ENCODE results near the gene KLC4.

Gene KLC4

DNA sequence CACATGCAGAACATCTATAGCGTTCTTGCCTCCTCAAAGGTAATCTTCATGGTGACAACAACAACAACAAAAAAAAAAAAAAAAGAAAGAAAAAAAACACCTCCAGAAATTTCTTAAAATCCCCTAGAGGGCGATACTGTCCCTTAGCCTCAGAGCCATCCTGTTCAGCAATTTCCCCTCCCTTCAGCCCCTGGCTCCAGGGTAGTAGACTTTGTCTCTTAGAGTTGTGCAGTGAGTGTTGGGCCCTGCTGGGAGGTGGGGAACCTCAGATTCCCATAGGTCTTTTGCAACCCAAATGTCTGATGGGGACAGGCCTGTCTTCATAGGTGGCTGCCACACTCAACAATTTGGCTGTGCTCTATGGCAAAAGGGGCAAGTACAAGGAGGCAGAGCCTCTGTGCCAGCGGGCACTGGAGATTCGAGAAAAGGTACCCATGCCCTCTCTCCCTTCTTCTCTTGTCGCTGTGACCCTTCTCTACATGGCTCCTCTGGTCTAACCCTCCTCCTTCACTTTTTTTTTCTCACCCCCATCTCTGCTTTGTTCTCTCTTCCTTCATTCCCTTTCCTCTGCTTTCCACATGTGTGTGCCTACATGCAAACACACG, 10.7 kb downstream of the KLC4 start:
- TF ChIP-seq, protein P1, sequence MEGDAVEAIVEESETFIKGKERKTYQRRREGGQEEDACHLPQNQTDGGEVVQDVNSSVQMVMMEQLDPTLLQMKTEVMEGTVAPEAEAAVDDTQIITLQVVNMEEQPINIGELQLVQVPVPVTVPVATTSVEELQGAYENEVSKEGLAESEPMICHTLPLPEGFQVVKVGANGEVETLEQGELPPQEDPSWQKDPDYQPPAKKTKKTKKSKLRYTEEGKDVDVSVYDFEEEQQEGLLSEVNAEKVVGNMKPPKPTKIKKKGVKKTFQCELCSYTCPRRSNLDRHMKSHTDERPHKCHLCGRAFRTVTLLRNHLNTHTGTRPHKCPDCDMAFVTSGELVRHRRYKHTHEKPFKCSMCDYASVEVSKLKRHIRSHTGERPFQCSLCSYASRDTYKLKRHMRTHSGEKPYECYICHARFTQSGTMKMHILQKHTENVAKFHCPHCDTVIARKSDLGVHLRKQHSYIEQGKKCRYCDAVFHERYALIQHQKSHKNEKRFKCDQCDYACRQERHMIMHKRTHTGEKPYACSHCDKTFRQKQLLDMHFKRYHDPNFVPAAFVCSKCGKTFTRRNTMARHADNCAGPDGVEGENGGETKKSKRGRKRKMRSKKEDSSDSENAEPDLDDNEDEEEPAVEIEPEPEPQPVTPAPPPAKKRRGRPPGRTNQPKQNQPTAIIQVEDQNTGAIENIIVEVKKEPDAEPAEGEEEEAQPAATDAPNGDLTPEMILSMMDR (conservative IDR thresholded peaks at IDR 0.05; ENCODE audit: low read depth), result peak; percentile 63
- POLR2A ChIA-PET (ENCODE audit: low non-redundant PET), result no interaction called here
- H3K27ac ChIP-seq, result 0 out of 2 replicates have a peak overlapping the region, but pooled peaks have one; percentile 7
- peak; percentile 63 for DNase-seq (ENCODE audit: low spot score)
- CTCF ChIA-PET, result interaction anchor here (0.6 to 1.5 kb wide), 3 partner anchors 12 to 60 kb away, joined by 3 to 13 read pairs (median 5); no protein-coding TSS in a partner anchor

GRCh38 chr6:43074847-43075669, 15.6 kb downstream of the KLC4 start:
- TF ChIP-seq, protein P1 (conservative IDR thresholded peaks at IDR 0.05; ENCODE audit: low read depth), result no peak
- DNase-seq (ENCODE audit: low spot score), result no peak
- ChIA-PET POLR2A (ENCODE audit: low non-redundant PET) (no interaction called here), CTCF (interaction anchor here (0.7 to 2.6 kb wide), 2 partner anchors 41 to 68 kb away, joined by 4 to 14 read pairs; no protein-coding TSS in a partner anchor)
- peak overlapping the region; percentile 83 for H3K27ac ChIP-seq

DNA sequence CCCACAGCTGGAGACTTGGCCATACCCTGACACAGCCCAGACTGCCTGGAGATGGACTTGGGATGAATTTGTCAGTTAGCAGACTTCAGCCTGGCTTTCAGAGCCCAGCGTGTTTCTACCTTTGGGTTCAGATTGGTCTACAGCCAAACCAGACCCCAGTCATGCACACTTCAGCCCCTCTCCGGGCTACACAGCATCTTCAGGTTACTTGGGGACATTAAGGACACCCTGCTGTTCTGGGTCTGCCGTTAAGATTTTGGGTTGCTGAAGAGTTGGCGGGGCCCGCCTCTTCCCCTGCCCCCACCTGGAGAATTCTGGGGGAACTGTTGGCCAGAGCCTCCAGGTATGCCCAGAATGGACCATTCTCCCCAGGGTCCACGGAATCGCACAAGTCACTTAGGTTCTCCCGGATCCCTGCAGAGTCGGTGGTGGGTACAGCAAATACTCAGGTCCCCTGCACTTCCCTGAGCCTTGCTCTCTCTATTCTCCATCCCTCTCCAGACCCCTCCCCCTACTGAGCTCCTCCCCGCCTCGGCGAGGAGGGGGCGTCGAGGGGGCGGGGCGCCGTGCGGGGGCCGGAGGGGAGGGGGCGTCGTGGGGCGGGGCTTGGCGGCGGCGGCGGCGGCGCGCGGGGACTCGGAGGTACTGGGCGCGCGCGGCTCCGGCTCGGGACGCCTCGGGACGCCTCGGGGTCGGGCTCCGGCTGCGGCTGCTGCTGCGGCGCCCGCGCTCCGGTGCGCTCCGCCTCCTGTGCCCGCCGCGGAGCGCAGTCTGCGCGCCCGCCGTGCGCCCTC, 16.4 kb downstream of the KLC4 start, which contains the start of gene PTK7:
TSS of gene PTK7 (plus strand) at position 645 of the 794 bp plus-strand sequence. CDS start 175 bp downstream, outside the sequence.
- TF ChIP-seq, protein P1 (conservative IDR thresholded peaks at IDR 0.05; ENCODE audit: low read depth), result no peak
- POLR2A ChIA-PET (ENCODE audit: low non-redundant PET), result interaction anchor here (0.5 to 1.1 kb wide), 3 partner anchors 15 to 654 kb away, joined by 3 to 5 read pairs (median 3); partner anchors contain the start of genes KLC4 and MRPL2
- H3K27ac ChIP-seq, result peak within 1 kb of the TSS; percentile 83
- no peak for DNase-seq (ENCODE audit: low spot score)
- CTCF ChIA-PET, result interaction anchor here (0.6 to 2.6 kb wide), 5 partner anchors 40 to 374 kb away, joined by 3 to 14 read pairs (median 4); no protein-coding TSS in a partner anchor

DNA sequence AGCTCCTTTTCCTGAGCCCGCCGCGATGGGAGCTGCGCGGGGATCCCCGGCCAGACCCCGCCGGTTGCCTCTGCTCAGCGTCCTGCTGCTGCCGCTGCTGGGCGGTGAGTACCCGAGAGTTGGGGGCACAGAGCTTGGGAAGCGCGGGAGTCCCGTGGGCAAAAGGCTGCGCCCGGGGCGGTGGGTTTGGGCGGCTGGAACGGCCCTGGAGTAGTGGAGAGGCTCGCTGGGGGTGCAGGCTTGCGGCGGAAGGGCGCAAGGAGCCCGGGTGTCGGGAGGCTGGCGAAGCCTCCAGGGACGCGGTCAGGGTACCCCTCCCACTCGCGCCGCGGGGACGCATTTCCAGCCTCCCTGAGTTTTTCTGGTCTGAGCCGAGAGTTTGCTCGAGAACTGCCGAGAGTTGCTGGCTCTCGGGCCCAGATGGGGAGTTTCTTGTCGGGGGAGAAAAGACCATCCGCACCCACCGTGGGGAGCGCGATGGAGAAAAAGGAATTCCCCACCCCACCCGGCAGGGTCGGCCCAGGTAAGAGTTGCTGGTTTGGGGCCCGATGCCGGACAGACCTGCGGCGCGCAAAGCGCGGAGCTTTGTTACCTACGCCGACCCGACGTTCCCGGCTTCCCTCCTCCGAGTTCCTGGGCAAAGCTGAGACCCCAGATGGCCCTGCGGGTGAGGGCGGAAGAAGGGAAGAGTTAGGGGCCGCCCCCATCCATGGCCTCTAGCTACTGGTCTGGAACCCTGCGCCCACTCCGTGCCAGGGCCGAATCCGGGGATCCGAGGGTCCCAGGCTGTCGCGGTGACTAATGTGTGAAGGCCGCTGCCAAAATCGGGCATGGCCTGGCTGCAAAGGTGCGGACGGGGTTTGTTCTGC, 17.3 kb downstream of the KLC4 start:
- POLR2A ChIA-PET (ENCODE audit: low non-redundant PET), result interaction anchor here (0.7 to 1.1 kb wide), 3 partner anchors 14 to 23 kb away, joined by 3 to 4 read pairs (median 3); partner anchors contain the start of genes CUL7, KLC4 and MRPL2
- no peak for DNase-seq (ENCODE audit: low spot score)

GRCh38 chr6:43077333-43077809, 17.9 kb downstream of the KLC4 start:
- CTCF ChIA-PET, result interaction anchor here (0.6 to 2.6 kb wide), 4 partner anchors 23 to 97 kb away, joined by 3 to 14 read pairs (median 4); no protein-coding TSS in a partner anchor
- TF ChIP-seq, protein P1 (conservative IDR thresholded peaks at IDR 0.05; ENCODE audit: low read depth), result no peak

More for the DNA sequence above, 17.3 kb downstream of the KLC4 start:
- CTCF ChIA-PET, result interaction anchor here (0.6 to 2.6 kb wide), 6 partner anchors 14 to 373 kb away, joined by 3 to 14 read pairs (median 3); no protein-coding TSS in a partner anchor
- TF ChIP-seq, protein P1 (conservative IDR thresholded peaks at IDR 0.05; ENCODE audit: low read depth), result no peak
- peak overlapping the region; percentile 83 for H3K27ac ChIP-seq

More at GRCh38 chr6:43077333-43077809, 17.9 kb downstream of the KLC4 start:
- H3K27ac ChIP-seq, result peak overlapping the region; percentile 83
- POLR2A ChIA-PET (ENCODE audit: low non-redundant PET), result no interaction called here
- DNase-seq (ENCODE audit: low spot score), result no peak
